Measurements from ENCODE around the gene TMEM74B. TPM values are rescaled to one million over a fixed set of nuclear protein-coding genes. Genes with fewer than 3 reads are reported as not detected.

The TMEM74B gene
- total RNA-seq, 1 experiment from 2014 or later, result 8.4 TPM

DNA sequence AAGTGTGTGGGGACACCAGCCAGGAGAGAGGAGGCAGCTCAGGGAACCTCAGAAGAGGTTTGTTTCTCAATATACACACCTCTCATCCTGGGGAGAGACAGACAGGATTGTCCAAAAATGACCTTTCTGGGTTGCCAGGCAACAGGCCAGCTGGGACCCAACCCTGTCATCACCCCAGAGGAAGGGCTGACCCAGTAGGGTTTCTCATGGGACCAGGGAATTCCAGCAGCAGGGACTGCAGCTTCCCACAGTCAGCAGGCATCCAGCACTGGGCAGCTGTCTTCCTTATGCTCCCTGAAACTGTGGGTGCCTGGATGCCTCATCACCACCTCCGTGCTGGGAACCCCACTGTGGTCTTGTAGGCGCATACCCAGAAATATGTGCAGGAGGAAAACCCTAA is 19.8 kb upstream of the TMEM74B start:
- no peaks in the 10 kb centered on the region for H3K4me1 Mint-ChIP-seq
- ChIA-PET CTCF (interaction anchor here (1.3 kb wide), 1 partner anchor 19 kb away, joined by 3 read pairs; no protein-coding TSS in a partner anchor), POLR2A (no interaction called here)
- DNase-seq (ENCODE audit: low spot score) (no peak), ATAC-seq (no peak)
- no peaks in the 10 kb centered on the region for H3K9me3 Mint-ChIP-seq
- no peaks in the 10 kb centered on the region for H3K36me3 Mint-ChIP-seq
- no peak overlapping the region for H3K27ac Mint-ChIP-seq
- no peak overlapping the region for H3K4me3 Mint-ChIP-seq
- TF ChIP-seq USF2 (CRISPR knock-in tag; IDR thresholded peaks at IDR 0.05), result no peak
- no peak for TF ChIP-seq IRF2 (CRISPR knock-in tag; IDR thresholded peaks at IDR 0.05; ENCODE audit: borderline replicate concordance, low read depth)
- no peak for TF ChIP-seq ZBTB21 (CRISPR knock-in tag; IDR thresholded peaks at IDR 0.05; ENCODE audit: borderline replicate concordance)
- no peak for TF ChIP-seq ZNF121 (CRISPR knock-in tag; IDR thresholded peaks at IDR 0.05)
- TF ChIP-seq TEAD4 (CRISPR knock-in tag; IDR thresholded peaks at IDR 0.05), result no peak
- no peak for TF ChIP-seq MXD4 (CRISPR knock-in tag; IDR thresholded peaks at IDR 0.05; ENCODE audit: borderline replicate concordance)
- TF ChIP-seq ZNF425 (CRISPR knock-in tag; conservative IDR thresholded peaks at IDR 0.05), result no peak
- no peak for TF ChIP-seq SMAD4 (CRISPR knock-in tag; IDR thresholded peaks at IDR 0.05)
- TF ChIP-seq ZNF281 (CRISPR knock-in tag; IDR thresholded peaks at IDR 0.05), result no peak
- TF ChIP-seq, protein P1, sequence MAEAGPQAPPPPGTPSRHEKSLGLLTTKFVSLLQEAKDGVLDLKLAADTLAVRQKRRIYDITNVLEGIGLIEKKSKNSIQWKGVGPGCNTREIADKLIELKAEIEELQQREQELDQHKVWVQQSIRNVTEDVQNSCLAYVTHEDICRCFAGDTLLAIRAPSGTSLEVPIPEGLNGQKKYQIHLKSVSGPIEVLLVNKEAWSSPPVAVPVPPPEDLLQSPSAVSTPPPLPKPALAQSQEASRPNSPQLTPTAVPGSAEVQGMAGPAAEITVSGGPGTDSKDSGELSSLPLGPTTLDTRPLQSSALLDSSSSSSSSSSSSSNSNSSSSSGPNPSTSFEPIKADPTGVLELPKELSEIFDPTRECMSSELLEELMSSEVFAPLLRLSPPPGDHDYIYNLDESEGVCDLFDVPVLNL (CRISPR knock-in tag; IDR thresholded peaks at IDR 0.05; ENCODE audit: borderline replicate concordance, low read depth), result no peak
- no peak for TF ChIP-seq HMGXB4 (CRISPR knock-in tag; IDR thresholded peaks at IDR 0.05)
- no peak for TF ChIP-seq ZNF416 (CRISPR knock-in tag; IDR thresholded peaks at IDR 0.05)
- no peak for TF ChIP-seq PREB (CRISPR knock-in tag; IDR thresholded peaks at IDR 0.05; ENCODE audit: borderline replicate concordance)
- no peak for TF ChIP-seq NR2C2 (CRISPR knock-in tag; IDR thresholded peaks at IDR 0.05)
- TF ChIP-seq RORB (CRISPR knock-in tag; IDR thresholded peaks at IDR 0.05), result no peak
- H3K27me3 Mint-ChIP-seq (ENCODE audit: low read depth), result no peaks in the 10 kb centered on the region; the same call in 1 of the 2 replicates

GRCh38 chr20:1204113-1204512 is 19.3 kb upstream of the TMEM74B start:
- no peak overlapping the region for H3K27ac Mint-ChIP-seq
- no peaks in the 10 kb centered on the region for H3K4me1 Mint-ChIP-seq
- DNase-seq (ENCODE audit: low spot score) (no peak), ATAC-seq (no peak)
- POLR2A ChIA-PET, result no interaction called here
- no peak overlapping the region for H3K4me3 Mint-ChIP-seq
- H3K36me3 Mint-ChIP-seq, result no peaks in the 10 kb centered on the region
- CTCF ChIA-PET, result interaction anchor here (1.3 kb wide), 1 partner anchor 19 kb away, joined by 3 read pairs; no protein-coding TSS in a partner anchor
- no peaks in the 10 kb centered on the region for H3K9me3 Mint-ChIP-seq
- peaks cover 4% of the 10 kb centered on the region; the same call in 1 of the 2 replicates for H3K27me3 Mint-ChIP-seq (ENCODE audit: low read depth)
- TF ChIP-seq ETV6 (CRISPR knock-in tag; IDR thresholded peaks at IDR 0.05) (no peak), PRRX2 (CRISPR knock-in tag; IDR thresholded peaks at IDR 0.05) (no peak), ZBTB21 (CRISPR knock-in tag; IDR thresholded peaks at IDR 0.05; ENCODE audit: borderline replicate concordance) (no peak), NFE2L1 (CRISPR knock-in tag; IDR thresholded peaks at IDR 0.05) (no peak), ZNF416 (CRISPR knock-in tag; IDR thresholded peaks at IDR 0.05) (no peak), ZNF532 (CRISPR knock-in tag; IDR thresholded peaks at IDR 0.05; ENCODE audit: borderline replicate concordance) (no peak), ZNF396 (CRISPR knock-in tag; IDR thresholded peaks at IDR 0.05; ENCODE audit: borderline replicate concordance) (no peak)
- TF ChIP-seq, protein P2, sequence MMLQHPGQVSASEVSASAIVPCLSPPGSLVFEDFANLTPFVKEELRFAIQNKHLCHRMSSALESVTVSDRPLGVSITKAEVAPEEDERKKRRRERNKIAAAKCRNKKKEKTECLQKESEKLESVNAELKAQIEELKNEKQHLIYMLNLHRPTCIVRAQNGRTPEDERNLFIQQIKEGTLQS (CRISPR knock-in tag; conservative IDR thresholded peaks at IDR 0.05), result no peak

Data from WTC11 (cell line).